NCI-H2029 treated with DMSO at 0.1 percent for 48 hours (cell line): Measurements from ENCODE around the gene CHIT1.
"Not testable (repeated sequence)": the region's sequence is repeated elsewhere in the genome, so short reads cannot be mapped to it uniquely, and the experiment has no call there.

Experiments used
- DNase-seq: peaks from one replicate; lab custom pipeline; 2025; lab: John Stamatoyannopoulos, UW

CHIT1 gene

GRCh38 chr1:203229471-203230135, at the start of gene CHIT1:
Gene CHIT1, minus strand, starts transcription at chr1:203229673. Its CDS starts 37 bp downstream, at chr1:203229636.
- DNase-seq = no peak

GRCh38 chr1:203278885-203279406, 49.5 kb upstream of the CHIT1 start:
- DNase-seq = no peak

DNA sequence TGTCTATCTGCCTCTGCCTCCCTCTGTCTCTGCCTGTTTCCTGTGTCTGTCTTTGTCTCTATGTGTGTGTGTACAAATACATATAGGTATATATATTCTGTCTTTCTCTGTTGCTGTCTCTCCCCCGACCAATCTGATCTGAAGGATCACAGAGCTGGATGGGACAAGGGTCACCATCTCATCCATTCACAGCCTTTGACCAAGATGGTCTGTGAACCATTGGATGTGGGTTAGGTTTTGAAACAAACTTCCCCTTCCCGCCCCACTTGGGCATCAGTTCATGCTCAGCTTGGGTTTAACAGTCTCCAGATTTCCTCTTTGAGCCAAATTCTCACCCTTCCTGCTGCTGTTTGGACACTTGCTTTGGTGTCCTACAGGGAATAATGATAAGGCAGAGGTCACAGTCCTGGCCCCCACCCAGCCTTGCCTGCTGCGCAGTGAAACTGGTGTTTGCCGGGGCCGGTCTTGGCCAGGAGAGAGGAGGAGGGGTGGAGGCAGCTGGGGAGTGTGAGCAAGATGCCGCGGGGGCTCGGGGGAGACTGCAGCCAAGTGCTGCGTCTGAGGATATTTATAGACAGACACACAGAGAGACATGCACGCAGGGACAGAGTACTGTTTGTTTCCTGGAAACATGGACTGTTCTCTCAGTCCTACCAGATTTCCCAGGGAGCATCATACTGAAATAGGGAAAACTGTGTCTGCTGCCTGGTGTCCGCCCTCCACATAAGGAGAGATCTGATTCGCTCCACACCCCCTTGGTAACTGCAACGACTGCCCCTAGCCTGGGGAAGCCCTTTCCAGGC, 48.8 kb upstream of the CHIT1 start:
- no peak for DNase-seq

DNA sequence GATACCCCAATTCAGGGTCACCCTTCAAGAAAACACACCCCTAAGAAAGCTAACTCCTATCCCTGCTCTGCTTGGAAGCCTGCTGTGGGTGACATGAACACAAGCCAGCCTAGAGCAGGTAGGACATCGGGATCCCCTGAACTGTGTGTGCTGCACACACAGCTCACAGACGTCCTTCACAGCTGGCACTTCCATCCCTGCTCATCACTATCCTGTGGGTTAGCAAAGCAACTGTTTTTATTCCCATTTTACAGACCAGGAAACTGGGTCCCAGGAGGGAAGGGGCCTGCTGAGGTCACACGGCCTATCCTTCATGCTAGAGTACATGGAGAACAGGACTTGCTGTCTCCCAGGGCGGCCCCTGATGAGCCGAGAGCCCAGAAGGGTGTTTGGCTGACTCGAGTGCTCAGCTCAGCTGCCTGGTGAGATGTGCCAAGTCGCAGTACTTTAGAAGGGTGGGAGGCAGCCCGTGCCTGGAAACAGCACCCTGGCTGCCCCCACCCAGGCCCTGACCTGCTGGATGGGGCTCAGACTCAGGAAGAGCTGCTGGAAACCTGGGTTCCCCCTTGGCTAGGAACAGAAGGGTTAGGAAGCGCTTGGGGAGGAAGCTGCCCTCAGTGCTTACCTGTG, 47.6 kb upstream of the CHIT1 start:
- DNase-seq = no peak

DNA sequence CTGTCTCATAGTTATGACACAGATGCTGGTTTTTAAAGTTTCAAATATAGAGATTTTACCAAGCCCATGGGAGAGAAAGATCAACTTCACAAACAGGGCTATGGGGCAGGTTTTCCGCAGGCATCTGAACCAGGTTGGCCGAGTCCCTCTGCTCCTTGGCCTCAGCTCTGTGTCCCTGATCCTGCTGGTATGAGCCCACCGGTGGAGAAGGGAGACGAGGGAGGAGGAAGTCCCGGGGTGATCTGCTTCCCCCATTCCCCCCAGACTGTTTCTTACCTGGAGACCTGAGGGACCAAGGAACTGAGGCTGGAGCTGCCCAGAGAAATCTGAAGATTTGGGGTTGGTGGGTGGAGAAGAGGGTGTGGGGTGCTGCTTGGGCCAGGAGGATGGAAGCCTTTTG, 46.9 kb upstream of the CHIT1 start:
- DNase-seq = no peak

DNA sequence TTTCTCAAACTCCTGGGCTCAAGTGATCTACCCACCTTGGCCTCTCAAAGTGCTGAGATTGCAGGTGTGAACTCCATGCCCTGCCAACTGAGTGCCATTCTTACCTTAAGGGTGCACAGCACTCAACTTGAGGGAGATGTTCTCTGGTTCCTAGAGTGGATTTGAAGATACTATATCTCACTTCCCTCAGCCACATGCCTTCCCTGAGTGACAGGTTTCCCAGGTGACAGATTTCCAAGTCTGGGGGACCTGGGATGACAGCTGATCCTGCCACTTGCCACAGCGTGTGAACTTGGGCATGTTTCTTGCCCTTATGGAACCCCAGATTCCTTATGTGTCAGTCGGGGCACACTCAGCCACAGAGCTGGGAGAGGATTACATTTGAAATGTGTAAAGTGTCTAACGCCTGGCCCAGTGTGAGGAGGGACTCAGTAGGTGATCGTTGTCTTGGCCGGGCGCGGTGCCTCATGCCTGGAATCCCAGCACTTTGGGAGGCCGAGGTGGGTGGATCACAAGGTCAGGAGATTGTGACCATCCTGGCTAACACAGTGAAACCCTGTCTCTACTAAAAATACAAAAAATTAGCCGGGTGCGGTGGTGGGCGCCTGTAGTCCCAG, 46.3 kb upstream of the CHIT1 start:
- DNase-seq = no peak

DNA sequence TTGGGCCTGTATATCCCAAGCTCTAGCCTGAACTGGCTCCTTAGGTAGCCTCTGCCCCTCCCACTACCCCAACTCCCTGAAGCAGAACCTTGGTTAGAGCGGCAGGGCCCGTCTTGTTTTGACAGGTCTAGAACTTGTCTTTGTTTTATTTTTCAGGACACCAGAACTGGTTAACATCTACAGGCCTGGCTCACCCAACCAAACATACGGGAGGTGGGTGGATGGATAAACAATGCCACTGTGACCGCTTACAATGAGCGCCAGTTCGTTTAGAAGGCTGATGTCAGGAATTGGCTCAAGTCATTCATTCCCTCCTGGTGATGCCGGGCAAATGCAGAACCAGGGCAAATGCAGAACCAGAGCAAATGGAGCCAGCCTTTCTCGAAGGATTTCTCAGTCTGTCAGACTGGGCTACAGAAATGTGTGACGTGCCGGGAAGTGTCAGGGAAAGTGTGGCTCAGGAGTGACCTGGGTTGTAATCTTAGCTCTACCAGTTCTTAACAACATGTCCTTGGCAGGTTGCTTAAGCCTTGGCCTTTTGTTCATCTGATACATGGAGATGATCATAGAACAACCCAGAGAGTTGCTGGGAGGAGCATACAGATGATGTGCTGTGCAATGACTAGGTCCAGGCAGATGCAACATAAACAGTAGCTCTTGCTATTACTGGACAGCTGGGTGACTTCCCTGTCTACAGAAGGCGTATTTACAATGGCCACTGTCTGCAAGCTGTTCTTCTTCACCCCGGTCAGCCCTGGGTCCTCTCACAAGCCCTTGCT, 45.3 kb upstream of the CHIT1 start:
- DNase-seq = no peak

DNA sequence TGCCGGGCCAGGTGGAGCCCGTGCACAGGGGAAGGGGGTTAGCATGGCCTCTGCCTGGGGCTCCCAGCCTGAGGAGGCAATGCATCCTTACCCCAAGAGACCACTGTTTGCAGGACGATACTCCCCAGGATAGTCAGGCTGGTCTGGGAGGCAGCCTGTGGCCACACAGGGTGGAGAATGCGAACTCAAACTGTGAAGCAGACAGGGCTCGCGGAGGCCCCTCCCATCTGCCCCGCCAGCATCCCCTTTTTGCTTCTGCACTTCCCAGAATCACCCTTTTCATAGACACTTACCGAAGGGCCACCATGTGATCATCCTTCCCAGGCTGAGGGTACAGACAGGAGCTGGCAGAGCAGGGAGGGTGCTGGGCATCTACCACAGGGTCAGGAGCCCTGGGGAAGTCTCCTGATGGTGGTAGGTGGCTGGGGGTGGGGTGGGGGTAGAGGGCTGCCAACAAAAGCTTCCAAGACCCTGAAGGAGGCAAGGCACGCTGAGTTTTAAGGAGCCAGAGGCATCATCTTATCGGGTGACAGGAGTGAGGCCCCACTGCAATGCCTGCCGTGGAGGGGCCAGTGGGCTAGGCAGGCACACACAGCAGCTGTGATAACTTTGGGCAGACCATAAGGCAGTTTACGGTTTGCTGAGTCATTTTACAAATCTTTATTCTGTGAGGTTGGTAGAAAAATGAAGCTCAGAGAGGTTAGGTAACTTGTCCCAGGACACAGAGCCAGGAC, 44.6 kb upstream of the CHIT1 start:
- DNase-seq = no peak

GRCh38 chr1:203273206-203273868, 43.9 kb upstream of the CHIT1 start:
- DNase-seq = peak; percentile 50

DNA sequence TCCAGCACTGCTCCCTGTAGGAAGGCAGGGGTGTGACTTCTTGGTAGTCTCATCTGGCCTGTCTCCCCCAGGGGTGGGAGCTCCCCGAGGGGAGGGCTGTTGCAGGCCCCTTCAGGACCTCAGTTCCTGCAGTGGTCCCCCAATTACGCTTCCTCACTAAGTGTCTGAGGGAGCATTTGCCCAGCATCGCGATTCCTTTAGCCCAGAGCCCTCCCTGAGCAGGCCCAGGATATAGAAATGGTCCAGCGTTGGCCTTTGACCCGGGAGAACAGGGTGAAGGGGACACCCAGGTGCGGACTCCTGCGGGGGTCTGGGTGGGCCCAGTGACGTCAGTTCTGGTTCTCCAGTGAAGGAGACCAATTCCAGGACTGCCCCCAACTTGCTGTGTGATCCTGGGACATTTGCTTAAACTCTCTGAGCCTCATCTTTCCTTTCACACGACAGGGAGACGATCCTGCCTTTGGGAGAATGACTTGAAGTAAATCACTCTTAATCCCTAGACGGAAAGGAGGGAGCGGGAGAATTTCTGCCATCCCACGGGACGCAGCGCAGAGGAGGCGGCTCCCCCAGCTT, 43.2 kb upstream of the CHIT1 start:
- no peak for DNase-seq

- no peak for DNase-seq
These were observed 42.6 kb upstream of the CHIT1 start for GRCh38 chr1:203271962-203272632.

DNA sequence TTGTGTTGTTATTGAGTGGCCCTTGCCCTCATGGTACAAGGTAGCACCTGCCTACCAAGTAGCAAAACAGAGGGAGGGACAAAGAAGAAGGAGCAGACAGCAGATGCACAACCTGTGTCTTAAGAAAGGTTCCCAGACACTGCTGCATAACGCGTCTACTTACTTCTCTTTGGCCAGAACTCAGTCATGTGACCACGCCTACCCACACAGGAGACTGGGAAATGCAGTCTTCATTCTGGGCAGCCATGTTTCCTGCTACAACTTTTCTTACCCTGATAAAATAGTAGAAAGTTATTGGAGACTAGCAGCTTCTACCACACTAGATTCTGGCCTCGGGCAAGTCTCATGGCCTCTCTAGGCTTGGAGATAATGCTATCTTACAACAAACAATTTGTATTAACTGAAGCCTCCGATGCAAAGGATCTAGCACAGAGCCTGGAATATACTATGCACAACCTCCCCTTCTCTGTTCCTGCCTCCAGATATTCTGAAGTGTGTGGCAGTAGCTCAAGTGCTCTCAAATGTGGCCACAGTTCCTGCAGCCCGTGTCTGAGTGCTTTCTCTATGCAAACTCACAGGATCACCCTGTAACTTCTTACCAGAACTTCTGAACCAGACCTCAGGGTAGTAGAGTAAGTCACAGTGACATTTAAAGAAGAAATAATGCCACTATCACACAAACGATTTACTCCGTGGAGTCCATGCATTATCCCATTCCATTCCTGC, 41.7 kb upstream of the CHIT1 start:
- DNase-seq = no peak

- no peak for DNase-seq
These were observed 41.0 kb upstream of the CHIT1 start for GRCh38 chr1:203270448-203270847.

DNA sequence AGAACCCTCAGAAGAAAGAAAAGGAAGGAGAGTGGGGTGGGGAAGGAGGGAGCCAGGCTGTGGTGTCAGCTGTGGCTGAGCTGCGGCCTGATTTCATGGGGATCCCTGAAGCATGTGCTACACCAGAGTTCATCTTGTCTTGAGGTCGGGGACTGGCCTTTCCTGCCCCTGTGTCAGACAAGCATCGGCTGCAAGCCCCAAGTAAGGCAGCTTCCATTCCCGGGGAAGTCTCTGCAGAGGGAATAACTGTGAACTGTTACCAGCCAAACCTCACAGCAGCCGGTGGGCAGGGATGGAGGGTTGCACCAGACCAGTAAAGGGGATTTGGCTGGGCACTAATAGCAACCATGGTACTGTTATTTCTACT, 40.2 kb upstream of the CHIT1 start:
- no peak for DNase-seq

DNA sequence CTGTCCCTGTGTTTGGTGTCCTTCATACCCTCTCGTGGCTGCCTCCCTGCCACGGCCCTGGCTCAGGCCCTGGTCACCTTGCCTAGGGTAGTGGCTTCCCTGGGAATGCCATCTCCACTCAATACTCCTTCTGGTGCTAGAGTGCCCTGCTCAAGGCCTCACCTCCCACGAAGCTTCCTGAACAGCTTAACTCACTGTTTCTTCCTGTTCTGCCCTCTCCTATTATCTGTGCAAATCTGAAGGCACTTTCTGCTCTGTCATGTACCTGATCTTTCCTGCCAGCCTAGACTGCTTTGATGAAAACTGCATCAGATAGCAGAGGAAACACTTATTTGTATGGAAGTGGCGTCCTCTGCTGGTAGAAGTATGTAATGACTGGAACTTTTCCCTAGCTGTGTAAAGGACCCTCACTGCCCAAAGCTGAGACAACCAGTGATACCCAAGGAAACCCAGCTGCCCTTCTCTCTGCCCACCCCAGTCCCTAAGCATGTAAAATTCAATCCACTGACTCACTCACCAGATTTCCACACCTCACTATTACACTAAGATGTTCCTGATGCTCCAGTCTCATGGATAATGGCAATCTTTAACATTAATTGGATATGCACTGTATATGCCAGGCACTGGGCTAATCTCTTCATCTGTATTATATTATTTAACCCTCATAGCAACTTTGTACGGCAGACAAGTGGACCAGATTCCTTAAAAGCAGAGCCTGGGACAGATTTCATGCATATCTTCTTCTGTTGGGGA, 39.6 kb upstream of the CHIT1 start:
- DNase-seq = peak; percentile 57

DNA sequence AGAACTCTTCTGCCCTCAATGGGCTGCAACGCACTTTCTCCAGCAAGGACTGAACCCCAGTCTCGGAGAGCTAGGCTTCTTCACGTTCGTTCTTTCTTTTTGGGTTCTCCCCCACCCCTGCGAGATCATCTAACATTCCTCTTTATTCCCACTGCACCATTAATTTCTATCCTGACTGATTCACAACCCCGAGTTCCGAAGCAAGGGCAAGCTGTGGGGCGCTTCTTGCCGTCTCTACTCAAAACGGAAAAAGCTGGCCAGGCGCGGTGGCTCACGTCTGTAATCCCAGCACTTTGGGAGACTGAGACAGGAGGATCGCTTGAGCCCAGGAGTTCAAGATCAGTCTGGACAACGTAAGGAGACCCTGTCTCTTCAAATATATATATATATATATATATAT, 38.4 kb upstream of the CHIT1 start:
- DNase-seq = no peak

- peak; percentile 69 for DNase-seq
These were observed 37.9 kb upstream of the CHIT1 start for GRCh38 chr1:203267347-203267846.

- DNase-seq = not testable (repeated sequence)
These were observed 36.7 kb upstream of the CHIT1 start for GRCh38 chr1:203266140-203266539.
